Heart left ventricle (tissue), 16 donors: ENCODE measurements around the gene DDX25. TPM values are rescaled to one million over a fixed set of nuclear protein-coding genes. Genes with fewer than 3 reads are reported as not detected.

Experiments used
- ATAC-seq, 4 donors: fragments of 200-7000 bp; cut with Tn5 transposase; one replicate each; pipeline ENCODE4 v1.9.1; 2020 to 2022; ENCODE audit warnings: moderate library complexity in 4 of 4, mild to moderate bottlenecking in 3 of 4, moderate number of reproducible peaks in 1 of 4
- DNase-seq, 5 donors: peaks; one replicate each; pipeline ENCODE4 v3.0.0-alpha.2; 2020
- H3K27ac ChIP-seq, 12 donors: fragments of 200-600 bp; sonication (generic) in 4 of 12; one replicate each; pipeline versions ENCODE4 v1.5.0 to v1.8.0; 2016 to 2022; ENCODE audit warnings: mild to moderate bottlenecking in 2 of 12
- H3K27me3 ChIP-seq, 9 donors: fragments of 200-600 bp; sonication (generic) in 2 of 9; one replicate each; pipeline versions ENCODE4 v1.5.1 to v1.8.0; 2016 to 2022; ENCODE audit warnings: mild to moderate bottlenecking in 3 of 9
- H3K36me3 ChIP-seq, 9 donors: fragments of 200-600 bp; sonication (generic) in 2 of 9; one replicate each; pipeline versions ENCODE4 v1.5.0 to v1.8.0; 2018 to 2022; ENCODE audit warnings: mild to moderate bottlenecking in 2 of 9
- H3K4me1 ChIP-seq, 12 donors: fragments of 200-600 bp; sonication (generic) in 4 of 12; one replicate each; pipeline versions ENCODE4 v1.5.0 to v1.8.0; 2016 to 2022; ENCODE audit warnings: mild to moderate bottlenecking in 3 of 12
- H3K4me3 ChIP-seq, 12 donors: fragments of 200-600 bp; sonication (generic) in 4 of 12; one replicate each; pipeline versions ENCODE4 v1.5.0 to v1.8.0; 2017 to 2022; ENCODE audit warnings: mild to moderate bottlenecking in 9 of 12, moderate library complexity in 4 of 12
- H3K9me3 ChIP-seq, 12 donors: fragments of 200-600 bp; sonication (generic) in 4 of 12; one replicate each; pipeline versions ENCODE4 v1.5.0 to v1.8.0; 2016 to 2022; ENCODE audit warnings: mild to moderate bottlenecking in 1 of 12
- POLR2A ChIP-seq, 2 donors: fragments of 450-650 bp; IDR thresholded peaks; one replicate each; pipeline ENCODE4 v1.6.1; 2017; ENCODE audit warnings: antibody characterized with exemption in 2 of 2, mild to moderate bottlenecking in 2 of 2, moderate library complexity in 2 of 2
- WGBS, 4 donors: extraction: QIAGEN DNeasy Blood & Tissue Kit in 2 of 4; methylation state at CpG; one replicate each; pipeline versions ENCODE4 v1.1.5 to v1.1.7; 2013 to 2018; 5-methylcytosine and 5-hydroxymethylcytosine counted together
- intact Hi-C, 10 donors: fragments of 100-400 bp; cut with DNase I; formaldehyde crosslinking; loops; one replicate each; pipeline versions ENCODE4 v1.11.1 to v1.14.2; 2022
- polyA plus RNA-seq, 2 donors: library from polyadenylated mRNA; stranded (reverse); fragments of 200-250 nt; gene quantifications; one replicate each; pipeline ENCODE4 v1.2.3, GENCODE V29; 2013
- total RNA-seq, 9 donors: library from RNA; depleted of rRNA in 2 of 9; stranded (reverse); fragments of >200 nt in 2 of 9; fragmentation: NEBNext Ultra II Directional in 3 of 9; extraction: Animal tissue kit (Norgen Biotek cat#: 25700) in 3 of 9; gene quantifications; one replicate each; pipeline versions ENCODE4 v1.1.0 to v1.2.4, GENCODE V29; 2016 to 2023
- TF ChIP-seq, protein P1 (sequence below), 12 donors: fragments of 200-600 bp; sonication (generic) in 4 of 12; IDR thresholded peaks; one replicate each; pipeline versions ENCODE4 v1.5.0 to v1.8.0; 2018 to 2022; ENCODE audit warnings: antibody characterized with exemption in 12 of 12, mild to moderate bottlenecking in 5 of 12
- donor health status: ischemic (EF 13 %, LVEDD 7.1; RV severe dilation, severe dysfunction).
- donor health status: healthy with polysubstance abuse.
- donor health status: DM: no; HTN: yes; CAD: no.
- donor health status: DM: no; HTN: no; CAD: no.
- donor health status: ischemic (EF 25% LVEDD 6.9; RV normal size, moderate dysfunction).
- donor health status: ischemic (EF 25% LVEDD 5.7; RV mildly dilated, moderate dysfunction).
- donor health status: healthy.
- donor health status: DM: yes; HTN: yes; CAD: no.
- donor health status: ischemic (EF 35%, LVEDD 5.7; RV mildly dilated, moderate dysfunction).
- donor health status: nonischemic (EF 11% LVEDD 7.7; RV severe dilation, severe dysfunction).
- donor health status: DM: yes; HTN: yes; CAD: no.
- donor health status: PGD.
- donor health status: ischemic (EF 29% LVEDD 5.4; RV normal size, mild dysfunction).
- donor health status: nonischemic (EF 23%, LVEDD 6.1; RV moderate dilation, normal function).

The DDX25 gene
- total and polyA plus RNA-seq, 11 donors: not detected

DNA sequence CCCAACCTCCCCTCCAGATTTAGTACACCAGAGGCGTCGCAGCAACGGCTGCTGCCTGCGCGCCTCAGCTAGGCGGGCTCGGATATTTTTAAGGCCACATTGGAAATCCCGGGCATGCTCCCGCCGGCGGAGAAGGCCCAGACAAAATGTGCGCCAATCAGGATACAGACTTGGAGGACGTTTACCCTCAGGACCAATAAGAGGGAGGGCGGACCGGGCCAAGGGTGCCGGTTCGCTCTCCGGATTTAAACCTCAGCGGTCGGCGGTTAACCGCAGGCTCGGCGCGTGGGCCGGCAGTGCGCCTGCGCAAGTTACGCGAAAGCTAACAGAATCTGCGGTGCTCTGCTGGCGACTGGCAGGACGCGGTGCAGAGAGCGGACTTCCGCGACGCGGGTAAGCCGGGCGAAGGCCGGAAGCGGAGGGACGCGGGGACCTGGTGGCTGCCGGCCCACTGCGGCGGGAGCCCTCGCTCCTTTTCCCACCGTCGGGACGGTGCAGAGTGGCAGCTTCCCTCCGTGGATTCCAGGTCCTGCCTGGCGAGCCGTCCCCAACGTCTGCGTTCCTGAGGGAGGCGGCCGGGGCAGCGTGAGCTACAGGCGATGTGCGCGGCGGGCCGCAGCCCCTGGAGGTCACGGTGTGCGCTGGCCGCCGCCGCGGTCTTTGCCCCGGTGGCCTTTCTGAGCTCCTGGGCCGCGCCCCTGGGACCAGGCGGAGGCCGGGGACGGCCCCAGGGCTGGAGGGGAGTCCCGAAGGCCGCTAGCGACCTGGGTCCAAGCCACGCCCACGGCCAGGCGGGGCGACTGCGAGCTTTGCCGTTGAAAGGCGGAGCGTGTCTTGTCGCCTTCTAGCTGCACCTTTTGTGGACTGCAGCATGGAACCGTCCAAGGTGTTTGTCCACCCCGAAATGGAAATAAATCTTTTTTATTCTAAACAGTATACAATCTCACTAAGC is 16.7 kb upstream of the DDX25 start, which contains the start of gene HYLS1:
TSS of gene HYLS1 (plus strand) at position 296 of the 952 bp plus-strand sequence. CDS start 11,701 bp downstream, outside the sequence.
- peaks cover 0 to 27% (median 5%) of the 10 kb centered on the region in 12 donors for H3K4me1 ChIP-seq
- peak; percentile 93 to 98 (median 95) for DNase-seq
- H3K27me3 ChIP-seq: no peaks in the 10 kb centered on the region
- peaks cover 0 to 12% (median 4%) of the 10 kb centered on the region in 9 donors for H3K36me3 ChIP-seq
- 0 to 1% (median 0%) methylated on average over 46 to 91 of the region's 91 CpGs for WGBS, 4 donors
- TF ChIP-seq, protein P1, sequence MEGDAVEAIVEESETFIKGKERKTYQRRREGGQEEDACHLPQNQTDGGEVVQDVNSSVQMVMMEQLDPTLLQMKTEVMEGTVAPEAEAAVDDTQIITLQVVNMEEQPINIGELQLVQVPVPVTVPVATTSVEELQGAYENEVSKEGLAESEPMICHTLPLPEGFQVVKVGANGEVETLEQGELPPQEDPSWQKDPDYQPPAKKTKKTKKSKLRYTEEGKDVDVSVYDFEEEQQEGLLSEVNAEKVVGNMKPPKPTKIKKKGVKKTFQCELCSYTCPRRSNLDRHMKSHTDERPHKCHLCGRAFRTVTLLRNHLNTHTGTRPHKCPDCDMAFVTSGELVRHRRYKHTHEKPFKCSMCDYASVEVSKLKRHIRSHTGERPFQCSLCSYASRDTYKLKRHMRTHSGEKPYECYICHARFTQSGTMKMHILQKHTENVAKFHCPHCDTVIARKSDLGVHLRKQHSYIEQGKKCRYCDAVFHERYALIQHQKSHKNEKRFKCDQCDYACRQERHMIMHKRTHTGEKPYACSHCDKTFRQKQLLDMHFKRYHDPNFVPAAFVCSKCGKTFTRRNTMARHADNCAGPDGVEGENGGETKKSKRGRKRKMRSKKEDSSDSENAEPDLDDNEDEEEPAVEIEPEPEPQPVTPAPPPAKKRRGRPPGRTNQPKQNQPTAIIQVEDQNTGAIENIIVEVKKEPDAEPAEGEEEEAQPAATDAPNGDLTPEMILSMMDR (IDR thresholded peaks at IDR 0.05): peak in 9 of 12 donors; percentile 15 to 63 (median 34)
- TF ChIP-seq POLR2A (IDR thresholded peaks at IDR 0.05): peak in 1 of 2 donors; percentile 78
- peak within 1 kb of the TSS; percentile 56 to 95 (median 79) for H3K4me3 ChIP-seq
- H3K27ac ChIP-seq: peak within 1 kb of the TSS; percentile 80 to 98 (median 94)
- intact Hi-C loops: loop anchor here in 3 of 10 donors (5.0 to 10.0 kb wide), 3 partner anchors 260 to 463 kb away; partner anchors contain the start of gene CHEK1 (in 2 of the 3)
- H3K9me3 ChIP-seq: no peaks in the 10 kb centered on the region
- ATAC-seq: peak; percentile 98 to 100 (median 99)

DNA sequence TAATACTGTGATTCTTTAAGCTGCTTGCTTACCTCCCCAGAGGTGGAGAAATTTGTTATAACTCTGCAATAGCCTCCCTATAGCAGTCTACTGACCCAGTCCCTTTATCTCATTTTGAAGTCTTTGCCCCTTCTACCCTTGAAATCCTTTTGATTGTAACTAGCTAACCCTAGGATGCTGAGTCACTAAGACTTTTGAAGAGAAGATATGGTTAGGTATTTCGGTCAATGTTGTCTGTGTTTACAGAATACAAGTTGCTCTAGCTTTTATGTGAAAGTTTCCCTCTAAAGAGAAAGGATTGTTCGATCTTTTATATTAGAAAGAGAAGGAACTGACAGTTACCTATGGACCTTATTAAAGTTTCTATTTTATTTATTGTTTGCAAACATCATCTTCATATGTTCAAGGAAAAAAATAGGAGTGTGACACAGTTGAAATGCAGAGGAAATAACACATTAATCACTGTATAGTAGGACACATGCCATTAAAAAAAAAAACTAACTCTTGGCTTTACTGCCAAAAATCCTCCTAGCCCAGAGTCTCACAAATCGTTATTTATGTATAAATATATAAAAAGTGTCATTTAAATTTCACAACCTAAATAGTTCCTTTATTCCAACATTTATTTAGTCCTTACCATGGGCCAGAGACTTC is 13.7 kb upstream of the DDX25 start:
- Histone ChIP-seq H3K36me3 (peaks cover 0 to 39% (median 28%) of the 10 kb centered on the region in 9 donors), H3K27me3 (no peaks in the 10 kb centered on the region), H3K27ac (no peak overlapping the region), H3K9me3 (no peaks in the 10 kb centered on the region), H3K4me3 (no peak overlapping the region), H3K4me1 (peaks cover 0 to 27% (median 5%) of the 10 kb centered on the region in 12 donors)
- ATAC-seq: no peak
- no peak for DNase-seq
- TF ChIP-seq, protein P1 (IDR thresholded peaks at IDR 0.05): no peak
- no peak for TF ChIP-seq POLR2A (IDR thresholded peaks at IDR 0.05)
- intact Hi-C loops: no loop called here
- WGBS, 4 donors: 70 to 82% (median 80%) methylated on average over 3 of the region's 3 CpGs

DNA sequence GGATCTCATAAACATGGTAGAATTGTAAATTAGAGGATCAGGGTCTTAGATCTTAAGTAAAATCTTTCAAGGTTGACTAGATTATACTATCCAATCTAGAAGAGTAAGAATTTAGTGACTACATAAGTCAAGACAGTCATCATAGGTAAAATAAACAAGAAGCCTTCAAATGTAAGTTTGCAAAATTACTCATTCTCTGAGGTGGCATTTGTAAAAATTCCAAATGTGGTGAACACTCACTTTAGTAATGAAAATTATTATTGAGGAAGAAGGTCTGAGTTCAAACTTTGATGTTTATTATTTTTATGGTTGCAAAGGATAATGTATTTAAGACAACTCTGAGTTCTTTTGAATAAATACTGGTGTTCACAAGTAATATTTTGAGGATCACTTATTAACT is 12.2 kb upstream of the DDX25 start:
- Histone ChIP-seq H3K27ac (no peak overlapping the region), H3K4me3 (no peak overlapping the region), H3K27me3 (no peaks in the 10 kb centered on the region), H3K36me3 (peaks cover 0 to 43% (median 33%) of the 10 kb centered on the region in 9 donors), H3K4me1 (peaks cover 0 to 25% (median 4%) of the 10 kb centered on the region in 12 donors), H3K9me3 (no peaks in the 10 kb centered on the region)
- intact Hi-C loops: no loop called here
- DNase-seq (no peak), ATAC-seq (no peak)
- TF ChIP-seq, protein P1 (IDR thresholded peaks at IDR 0.05): no peak
- no peak for TF ChIP-seq POLR2A (IDR thresholded peaks at IDR 0.05)

DNA sequence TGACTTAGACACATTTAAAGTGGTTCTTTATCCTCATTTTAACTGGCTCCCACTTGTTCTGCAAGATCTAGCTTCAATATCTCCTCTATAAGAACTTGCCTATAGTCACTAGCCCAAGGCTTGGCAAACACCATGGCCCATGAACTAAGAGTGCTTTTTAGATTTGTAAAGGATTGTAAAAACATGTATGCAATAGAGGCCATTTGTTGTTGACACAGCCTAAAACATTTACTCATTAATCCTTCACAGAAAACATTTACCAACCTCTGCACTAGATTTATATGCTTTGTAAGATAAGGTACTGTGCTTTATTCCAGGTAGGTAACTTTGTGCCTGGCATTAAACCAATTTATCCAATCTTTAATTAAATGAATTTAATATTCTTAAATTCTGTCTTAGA is 11.3 kb upstream of the DDX25 start:
- TF ChIP-seq, protein P1 (IDR thresholded peaks at IDR 0.05): no peak
- TF ChIP-seq POLR2A (IDR thresholded peaks at IDR 0.05): no peak
- Histone ChIP-seq H3K36me3 (peaks cover 0 to 45% (median 33%) of the 10 kb centered on the region in 9 donors), H3K4me1 (peaks cover 0 to 30% (median 4%) of the 10 kb centered on the region in 12 donors), H3K9me3 (no peaks in the 10 kb centered on the region), H3K4me3 (no peak overlapping the region), H3K27me3 (no peaks in the 10 kb centered on the region), H3K27ac (no peak overlapping the region)
- DNase-seq (no peak), ATAC-seq (no peak)
- intact Hi-C loops: no loop called here
